Fibroblast of mammary gland (primary cell): ENCODE results near the gene PPP4R1.

Experiments used
- DNase-seq: peaks from one replicate; pipeline ENCODE4 v3.0.0-alpha.2; 2010; ENCODE audit warnings: low read depth
- H3K4me3 ChIP-seq: 2 replicates; pipeline ENCODE4 v1.5.1; 2011; ENCODE audit warnings: low read depth, mild to moderate bottlenecking, low read length, moderate library complexity; ENCODE audit not compliant: control insufficient read depth
- CTCF ChIP-seq: conservative IDR thresholded peaks from 2 replicates; pipeline ENCODE4 v1.5.1; 2011; ENCODE audit warnings: low read depth, low read length, inconsistent platforms; ENCODE audit not compliant: control insufficient read depth, insufficient read depth

Gene PPP4R1

DNA sequence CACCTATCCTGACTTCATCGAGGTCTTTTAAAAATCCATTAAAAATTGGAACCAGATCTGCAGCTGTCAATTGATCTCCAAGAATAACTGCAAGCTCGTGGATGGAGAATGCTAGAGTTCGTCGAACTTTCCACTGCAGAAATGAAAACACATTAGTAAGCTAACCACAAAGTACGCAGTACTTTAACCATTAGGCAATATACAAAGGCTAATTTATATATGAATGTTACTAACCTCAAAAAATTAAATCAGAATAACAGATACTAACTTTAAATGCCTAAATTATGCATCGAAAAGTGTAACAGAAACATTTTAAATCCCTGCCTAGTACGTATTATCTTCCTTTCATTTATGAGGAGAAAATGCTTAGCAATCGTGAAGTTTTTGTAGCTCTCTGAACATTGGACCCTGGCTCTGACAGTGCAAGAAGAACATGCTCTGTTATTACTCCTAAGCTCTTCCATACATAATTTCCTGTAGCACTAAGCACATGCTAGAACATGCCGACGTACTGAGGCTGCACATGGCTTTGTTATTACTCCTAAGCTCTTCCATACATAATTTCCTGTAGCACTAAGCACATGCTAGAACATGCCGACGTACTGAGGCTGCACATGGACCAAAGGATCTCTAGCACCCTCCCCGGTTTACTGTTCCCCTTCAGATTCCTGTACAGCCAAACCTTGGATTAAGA lies 57.0 kb downstream of the PPP4R1 start:
- no peak for TF ChIP-seq CTCF
- no peak for DNase-seq
- H3K4me3 ChIP-seq = no peak overlapping the region

DNA sequence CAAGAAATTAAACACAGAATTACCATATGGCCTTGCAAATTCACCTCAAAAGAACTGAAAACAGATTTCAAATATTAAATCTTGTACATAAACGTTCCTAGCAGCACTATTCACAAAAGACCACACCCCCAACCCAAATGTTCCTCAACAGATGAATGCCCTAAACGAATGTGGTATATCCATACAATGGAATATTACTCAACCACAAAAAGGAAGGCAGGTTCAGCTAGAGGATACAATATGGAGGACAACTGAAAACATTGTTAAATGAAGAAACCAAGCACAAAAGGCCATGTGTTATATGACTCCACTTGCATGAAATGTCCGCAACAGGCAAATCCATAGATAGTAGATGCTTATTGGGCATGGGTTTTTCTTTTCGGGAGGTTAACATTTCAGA lies 61.7 kb downstream of the PPP4R1 start:
- no peak for TF ChIP-seq CTCF
- no peak overlapping the region for H3K4me3 ChIP-seq
- no peak for DNase-seq

DNA sequence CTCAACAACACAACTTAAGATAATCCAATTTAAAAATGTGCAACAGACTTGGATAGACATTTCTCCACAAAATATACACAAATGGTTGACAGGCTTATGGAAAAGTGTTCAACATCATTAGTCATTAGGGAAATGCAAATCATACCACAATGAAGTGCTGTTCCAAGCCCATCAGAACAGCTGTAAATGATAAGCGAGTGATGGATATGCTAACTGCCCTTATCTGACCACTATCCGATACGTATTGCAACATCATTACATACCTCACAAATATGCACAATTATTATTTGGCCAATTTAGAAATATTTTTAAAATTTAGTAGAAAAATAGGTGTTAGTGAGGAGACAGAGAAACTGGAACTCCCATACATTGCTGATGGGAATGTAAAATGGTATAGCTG lies 62.2 kb downstream of the PPP4R1 start:
- no peak for TF ChIP-seq CTCF

GRCh38 chr18:9550429-9550828 lies 63.9 kb downstream of the PPP4R1 start:
- TF ChIP-seq CTCF = no peak
- DNase-seq = no peak
- H3K4me3 ChIP-seq = no peak overlapping the region

More for the DNA sequence above, 62.2 kb downstream of the PPP4R1 start:
- no peak overlapping the region for H3K4me3 ChIP-seq
- peak; percentile 31 for DNase-seq

DNA sequence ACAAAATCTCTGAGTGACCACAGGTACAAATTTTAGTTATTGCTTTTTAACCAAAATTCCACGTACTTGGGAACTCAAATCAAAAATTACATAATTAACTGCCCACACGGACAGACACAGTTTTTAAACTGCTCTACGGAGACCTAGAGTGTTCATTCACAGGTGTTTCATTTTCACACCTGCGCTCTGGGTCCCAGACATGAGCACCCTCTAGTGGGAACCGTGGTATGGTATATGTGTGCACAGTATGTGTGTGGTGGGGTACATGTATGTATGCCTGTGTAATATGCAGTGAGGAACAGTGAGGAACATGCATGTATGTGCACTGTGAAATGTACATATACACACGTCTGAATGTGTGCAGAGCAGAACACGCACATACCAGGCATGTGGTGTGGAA lies 65.0 kb downstream of the PPP4R1 start:
- no peak overlapping the region for H3K4me3 ChIP-seq
- no peak for DNase-seq
- TF ChIP-seq CTCF = peak; percentile 1

- no peak overlapping the region for H3K4me3 ChIP-seq
- no peak for DNase-seq
- no peak for TF ChIP-seq CTCF
Measured at GRCh38 chr18:9547782-9548181, 66.6 kb downstream of the PPP4R1 start.

- DNase-seq = no peak
- H3K4me3 ChIP-seq = no peak overlapping the region
- no peak for TF ChIP-seq CTCF
Measured at GRCh38 chr18:9546468-9546867, 67.9 kb downstream of the PPP4R1 start.
